ENCODE data around the gene KCNE2.

GRCh38 chr21:34319585-34319984, 44.2 kb upstream of the KCNE2 start:
- TF ChIP-seq CTCF (IDR thresholded peaks at IDR 0.05 in 8 of 11, conservative IDR thresholded peaks at IDR 0.05 in 3 of 11) (no peak), POLR2A (IDR thresholded peaks at IDR 0.05) (no peak), POLR2AphosphoS5 (IDR thresholded peaks at IDR 0.05) (no peak)
